Right ventricle myocardium inferior (tissue), 1 donor: ENCODE measurements around the gene ZNF223. TPM values are rescaled to one million over a fixed set of nuclear protein-coding genes. Genes with fewer than 3 reads are reported as not detected.

Experiments
- total RNA-seq: library from RNA; stranded (reverse); fragmentation: NEBNext Ultra II Directional; extraction: Animal tissue kit (Norgen Biotek cat#: 25700); gene quantifications from one replicate; pipeline ENCODE4 v1.2.1, GENCODE V29; 2021
- donor health status: DM: no; HTN: yes; CAD: no; lungs with severe emphysema.

The ZNF223 gene
- total RNA-seq, 1 donor from 2014 or later, result 2.4 TPM

Other genes starting within 250 kb of the ZNF223 start
- 0.92 TPM for gene LYPD5, start 249.6 kb upstream of the ZNF223 start, total RNA-seq
- gene ZNF283, start 224.7 kb upstream of the ZNF223 start, total RNA-seq, result 11.1 TPM
- gene ZNF404, start 168.1 kb upstream of the ZNF223 start, total RNA-seq, result 7.6 TPM
- gene ZNF45, start 116.8 kb upstream of the ZNF223 start, total RNA-seq, result 7.8 TPM
- gene ZNF221, start 100.8 kb upstream of the ZNF223 start, total RNA-seq, result 3.9 TPM
- 7.6 TPM for gene ZNF155, start 67.8 kb upstream of the ZNF223 start, total RNA-seq
- 2.1 TPM for gene ZNF230, start 49.1 kb upstream of the ZNF223 start, total RNA-seq
- gene ZNF222, start 26.7 kb upstream of the ZNF223 start, total RNA-seq, result 2.6 TPM
- gene ZNF284, start 20.1 kb downstream of the ZNF223 start, total RNA-seq, result 1.7 TPM
- gene ZNF224, start 42.3 kb downstream of the ZNF223 start, total RNA-seq, result 10.2 TPM
- gene ZNF225, start 61.4 kb downstream of the ZNF223 start, total RNA-seq, result 3.0 TPM
- 9.4 TPM for gene ZNF234, start 89.5 kb downstream of the ZNF223 start, total RNA-seq
- 15.7 TPM for gene ZNF226, start 113.1 kb downstream of the ZNF223 start, total RNA-seq
- gene ZNF227, start 160.5 kb downstream of the ZNF223 start, total RNA-seq, result 13.1 TPM
- gene ZNF233, start 207.8 kb downstream of the ZNF223 start, total RNA-seq, result 6.4 TPM